Cardiac muscle cell (in vitro differentiated cells and primary cell): ENCODE results near the gene TNKS2. TPM values are rescaled to one million over a fixed set of nuclear protein-coding genes. Genes with fewer than 3 reads are reported as not detected.

ENCODE experiments used
- DNase-seq, 2 donors: peaks; one replicate each; pipeline versions ENCODE4 v3.0.0 to v3.0.0-alpha.2; 2010 to 2017; ENCODE audit warnings: low read depth in 1 of 2, low spot score in 1 of 2
- H3K27ac ChIP-seq: fragments of 200-600 bp; sonication (generic); 2 replicates; pipeline ENCODE4 v1.5.1; 2016
- H3K27me3 ChIP-seq: fragments of 200-600 bp; sonication (generic); 2 replicates; pipeline ENCODE4 v1.6.0; 2016; ENCODE audit warnings: control low read depth
- H3K36me3 ChIP-seq: fragments of 200-600 bp; sonication (generic); 2 replicates; pipeline ENCODE4 v1.5.1; 2016; ENCODE audit warnings: control low read depth
- H3K4me1 ChIP-seq: fragments of 200-600 bp; sonication (generic); 2 replicates; pipeline ENCODE4 v1.8.1; 2017; ENCODE audit warnings: low read depth, mild to moderate bottlenecking, mixed run types
- H3K4me3 ChIP-seq: fragments of 200-600 bp; sonication (generic); 2 replicates; pipeline ENCODE4 v1.5.1; 2016; ENCODE audit warnings: mild to moderate bottlenecking
- H3K9me3 ChIP-seq: fragments of 200-600 bp; sonication (generic); 2 replicates; pipeline ENCODE4 v1.5.1; 2017; ENCODE audit warnings: low read depth, mild to moderate bottlenecking, control low read depth
- polyA plus RNA-seq: library from polyadenylated mRNA; unstranded; fragments of >200 nt; fragmentation: Nextera tagmentation; extraction: Ambion mirVana; gene quantifications from 2 replicates; pipeline ENCODE4 v1.2.1, GENCODE V29; 2016
- total RNA-seq: library from RNA; depleted of rRNA; stranded (reverse); fragments of >200 nt; gene quantifications from 2 replicates; pipeline ENCODE4 v1.2.3, GENCODE V29; 2016
- TF ChIP-seq, protein P1 (sequence below): IDR thresholded peaks from 2 replicates; pipeline ENCODE4 v1.5.1; 2012; ENCODE audit warnings: low read depth, mild to moderate bottlenecking, low read length

TNKS2 gene
- total and polyA plus RNA-seq, 2 experiments from 2014 or later = 22.8 to 52.9 TPM

DNA sequence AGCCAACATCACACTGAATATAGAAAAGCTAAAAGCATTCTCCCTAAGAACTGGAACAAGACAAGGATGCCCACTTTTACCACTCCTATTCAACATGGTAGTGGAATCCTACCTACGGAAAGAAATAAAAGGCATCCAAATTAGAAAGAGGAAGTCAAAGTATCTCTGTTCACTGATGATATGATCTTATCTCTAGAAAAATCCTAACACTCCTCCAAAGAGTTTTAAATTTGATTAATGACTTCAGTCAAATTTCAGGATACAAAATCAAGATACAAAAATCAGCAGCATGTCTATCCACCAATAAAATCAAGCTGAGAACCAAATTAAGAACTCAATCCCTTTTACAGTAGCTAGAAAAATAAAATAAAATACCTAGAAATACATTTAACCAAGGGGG lies 35.3 kb upstream of the TNKS2 start:
- DNase-seq = no peak
- TF ChIP-seq, protein P1, sequence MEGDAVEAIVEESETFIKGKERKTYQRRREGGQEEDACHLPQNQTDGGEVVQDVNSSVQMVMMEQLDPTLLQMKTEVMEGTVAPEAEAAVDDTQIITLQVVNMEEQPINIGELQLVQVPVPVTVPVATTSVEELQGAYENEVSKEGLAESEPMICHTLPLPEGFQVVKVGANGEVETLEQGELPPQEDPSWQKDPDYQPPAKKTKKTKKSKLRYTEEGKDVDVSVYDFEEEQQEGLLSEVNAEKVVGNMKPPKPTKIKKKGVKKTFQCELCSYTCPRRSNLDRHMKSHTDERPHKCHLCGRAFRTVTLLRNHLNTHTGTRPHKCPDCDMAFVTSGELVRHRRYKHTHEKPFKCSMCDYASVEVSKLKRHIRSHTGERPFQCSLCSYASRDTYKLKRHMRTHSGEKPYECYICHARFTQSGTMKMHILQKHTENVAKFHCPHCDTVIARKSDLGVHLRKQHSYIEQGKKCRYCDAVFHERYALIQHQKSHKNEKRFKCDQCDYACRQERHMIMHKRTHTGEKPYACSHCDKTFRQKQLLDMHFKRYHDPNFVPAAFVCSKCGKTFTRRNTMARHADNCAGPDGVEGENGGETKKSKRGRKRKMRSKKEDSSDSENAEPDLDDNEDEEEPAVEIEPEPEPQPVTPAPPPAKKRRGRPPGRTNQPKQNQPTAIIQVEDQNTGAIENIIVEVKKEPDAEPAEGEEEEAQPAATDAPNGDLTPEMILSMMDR = no peak
- no peaks in the 10 kb centered on the region for H3K9me3 ChIP-seq
- no peak overlapping the region for H3K27ac ChIP-seq
- no peaks in the 10 kb centered on the region for H3K27me3 ChIP-seq
- no peak overlapping the region for H3K4me3 ChIP-seq
- no peaks in the 10 kb centered on the region for H3K4me1 ChIP-seq
- no peaks in the 10 kb centered on the region for H3K36me3 ChIP-seq

DNA sequence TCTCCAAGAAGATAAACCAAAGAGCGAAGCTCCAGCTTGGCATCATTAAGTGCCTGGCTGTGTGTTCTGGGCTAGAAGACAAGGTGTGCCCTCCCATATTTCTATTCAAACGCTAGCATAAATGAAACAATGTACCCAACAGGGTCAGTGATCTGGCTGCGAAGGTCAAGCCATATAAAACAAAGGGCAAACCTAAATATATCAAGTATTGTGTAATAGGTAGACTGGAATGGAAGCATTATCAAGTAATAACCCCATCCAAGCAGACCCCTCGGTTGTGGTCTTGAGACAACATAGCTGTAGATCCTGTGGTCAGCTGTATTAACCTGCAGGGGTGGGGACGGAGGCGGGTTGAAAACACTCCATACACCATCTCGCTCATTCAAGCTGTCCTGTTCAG lies 31.6 kb upstream of the TNKS2 start:
- no peak overlapping the region for H3K27ac ChIP-seq
- no peaks in the 10 kb centered on the region for H3K36me3 ChIP-seq
- no peaks in the 10 kb centered on the region for H3K4me1 ChIP-seq
- no peaks in the 10 kb centered on the region for H3K27me3 ChIP-seq
- no peak overlapping the region for H3K4me3 ChIP-seq
- TF ChIP-seq, protein P1 = no peak
- no peaks in the 10 kb centered on the region for H3K9me3 ChIP-seq
- DNase-seq = no peak

DNA sequence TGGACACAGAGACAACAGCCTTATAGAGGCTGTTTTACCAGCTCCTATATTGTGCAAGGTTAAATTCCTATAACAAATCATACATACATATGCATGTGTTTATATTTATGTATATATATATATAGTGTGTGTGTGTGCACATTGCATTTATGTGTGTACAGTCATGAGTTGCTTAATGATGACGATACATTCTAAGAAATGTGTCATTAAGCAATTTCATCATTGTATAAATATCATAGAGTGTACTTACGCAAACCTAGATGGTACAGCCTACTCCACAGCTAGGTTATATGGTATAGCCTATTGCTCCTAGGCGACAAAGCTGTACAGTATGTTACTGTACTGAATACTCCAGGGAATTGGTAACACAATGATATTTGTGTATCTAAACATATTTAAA lies 30.1 kb upstream of the TNKS2 start:
- H3K27ac ChIP-seq = no peak overlapping the region
- no peaks in the 10 kb centered on the region for H3K36me3 ChIP-seq
- no peaks in the 10 kb centered on the region for H3K27me3 ChIP-seq
- H3K4me1 ChIP-seq = no peaks in the 10 kb centered on the region
- no peaks in the 10 kb centered on the region for H3K9me3 ChIP-seq
- peak in 1 of 2 donors; percentile 6 for DNase-seq
- H3K4me3 ChIP-seq = no peak overlapping the region
- TF ChIP-seq, protein P1 = no peak

DNA sequence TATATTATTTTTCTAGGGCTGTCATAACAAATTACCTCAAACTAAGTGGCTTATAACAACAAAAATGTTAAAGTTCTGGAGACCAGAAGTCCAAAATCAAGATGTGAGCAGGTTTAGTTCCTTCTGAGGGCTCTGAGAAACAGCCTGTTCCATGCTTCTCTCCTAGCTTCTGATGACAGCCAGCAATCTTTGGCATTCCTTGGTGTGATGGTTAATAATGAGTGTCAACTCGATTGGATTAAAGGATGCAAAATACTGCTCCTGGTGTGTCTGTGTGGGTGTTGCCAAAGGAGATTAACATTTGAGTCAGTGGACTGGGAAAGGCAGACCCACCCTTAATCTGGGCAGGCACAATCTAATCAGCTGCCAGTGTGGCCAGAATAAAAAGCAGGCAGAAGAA lies 26.3 kb upstream of the TNKS2 start:
- no peak for DNase-seq
- Histone ChIP-seq H3K27me3 (no peaks in the 10 kb centered on the region), H3K4me3 (no peak overlapping the region), H3K27ac (no peak overlapping the region), H3K9me3 (no peaks in the 10 kb centered on the region), H3K4me1 (no peaks in the 10 kb centered on the region), H3K36me3 (no peaks in the 10 kb centered on the region)
- TF ChIP-seq, protein P1 = no peak

DNA sequence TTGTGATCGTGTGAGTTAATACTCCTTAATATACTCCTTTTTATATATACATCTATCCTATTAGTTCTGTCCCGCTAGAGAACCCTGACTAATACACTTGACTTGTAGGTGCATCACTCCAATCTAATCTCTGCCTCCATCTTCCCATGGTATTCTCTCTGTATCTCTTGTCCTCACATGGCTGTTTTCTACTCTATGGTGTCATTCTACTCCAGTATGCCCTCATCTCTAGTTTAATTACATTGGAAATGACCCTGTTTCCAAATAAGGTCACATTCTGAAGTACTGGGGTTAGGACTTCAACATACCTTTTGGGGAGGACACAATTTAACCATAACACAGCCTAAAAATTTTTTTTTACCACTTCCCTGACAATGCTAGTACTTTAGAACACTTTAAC lies 25.8 kb upstream of the TNKS2 start:
- Histone ChIP-seq H3K27ac (no peak overlapping the region), H3K4me1 (no peaks in the 10 kb centered on the region), H3K4me3 (no peak overlapping the region), H3K36me3 (no peaks in the 10 kb centered on the region), H3K27me3 (no peaks in the 10 kb centered on the region), H3K9me3 (no peaks in the 10 kb centered on the region)
- DNase-seq = no peak
- TF ChIP-seq, protein P1 = no peak

DNA sequence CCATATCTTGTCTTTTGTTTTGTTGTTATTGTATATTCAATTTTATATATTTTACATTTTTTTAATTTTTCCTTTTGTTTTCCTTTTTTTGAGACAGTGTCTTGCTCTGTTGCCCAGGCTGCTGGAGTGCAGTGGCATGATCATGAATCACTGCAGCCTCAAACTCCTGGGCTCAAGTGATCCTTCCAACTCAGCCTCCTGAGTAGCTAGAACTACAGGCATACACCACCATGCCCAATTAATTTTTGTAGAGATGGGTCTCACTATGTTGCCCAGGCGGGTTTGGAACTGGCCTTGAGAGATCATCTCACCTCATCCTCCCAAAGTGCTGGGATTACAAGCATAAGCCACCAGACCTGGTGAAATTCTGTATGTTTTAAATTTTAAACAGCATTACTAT lies 25.4 kb upstream of the TNKS2 start:
- no peak for DNase-seq
- H3K4me1 ChIP-seq = no peaks in the 10 kb centered on the region
- H3K4me3 ChIP-seq = no peak overlapping the region

More for the DNA sequence above, 25.4 kb upstream of the TNKS2 start:
- Histone ChIP-seq H3K27ac (no peak overlapping the region), H3K9me3 (no peaks in the 10 kb centered on the region), H3K27me3 (no peaks in the 10 kb centered on the region), H3K36me3 (no peaks in the 10 kb centered on the region)
- TF ChIP-seq, protein P1 = no peak
